Activated CD8-positive, alpha-beta memory T cell treated with anti-CD3 and anti-CD28 coated beads, Interleukin-2, amount 10 ng/mL, durations not matched to agents 7 days and 5 days (primary cell): ENCODE data around the gene IPP. TPM values are rescaled to one million over a fixed set of nuclear protein-coding genes. Genes with fewer than 3 reads are reported as not detected.
A peak's percentile ranks its signal among the peaks of the same experiment; 100 is the strongest.
"Not testable (repeated sequence)": the region's sequence is repeated elsewhere in the genome, so short reads cannot be mapped to it uniquely, and the experiment has no call there.

Experiments
- ATAC-seq: fragments of 150-1000 bp; cut with Tn5 transposase; one replicate; pipeline ENCODE4 v1.10.0; 2021; ENCODE audit warnings: moderate library complexity
- CTCF ChIA-PET: fragments of 350-600 bp; sonication (Branson Sonifier 250); formaldehyde crosslinking; loops from one replicate; lab custom pipeline; 2021; ENCODE audit warnings: antibody characterized with exemption; lab: Charles Lee
- DNase-seq: peaks from one replicate; pipeline ENCODE4 v3.0.0-alpha.2; 2020
- H3K27ac Mint-ChIP-seq: one replicate; pipeline ENCODE4 v1.8.0; 2021; ENCODE audit warnings: mild to moderate bottlenecking, mixed read lengths
- H3K27me3 Mint-ChIP-seq: one replicate; pipeline ENCODE4 v1.8.0; 2021; ENCODE audit warnings: mixed read lengths
- H3K36me3 Mint-ChIP-seq: one replicate; pipeline ENCODE4 v1.8.0; 2021; ENCODE audit warnings: mild to moderate bottlenecking, mixed read lengths
- H3K4me1 Mint-ChIP-seq: one replicate; pipeline ENCODE4 v1.8.0; 2021; ENCODE audit warnings: mixed read lengths
- H3K4me3 Mint-ChIP-seq: one replicate; pipeline ENCODE4 v1.8.0; 2021; ENCODE audit warnings: mild to moderate bottlenecking, moderate library complexity, mixed read lengths
- H3K9me3 Mint-ChIP-seq: one replicate; pipeline ENCODE4 v1.8.0; 2022; ENCODE audit warnings: low read depth, mixed read lengths
- total RNA-seq, 2 experiments: library from RNA; stranded (reverse); gene quantifications; one replicate each; pipeline ENCODE4 v1.2.3, GENCODE V29; 2021

The IPP gene
- total RNA-seq, 2 experiments from 2014 or later: 10.8 to 12.3 TPM

DNA sequence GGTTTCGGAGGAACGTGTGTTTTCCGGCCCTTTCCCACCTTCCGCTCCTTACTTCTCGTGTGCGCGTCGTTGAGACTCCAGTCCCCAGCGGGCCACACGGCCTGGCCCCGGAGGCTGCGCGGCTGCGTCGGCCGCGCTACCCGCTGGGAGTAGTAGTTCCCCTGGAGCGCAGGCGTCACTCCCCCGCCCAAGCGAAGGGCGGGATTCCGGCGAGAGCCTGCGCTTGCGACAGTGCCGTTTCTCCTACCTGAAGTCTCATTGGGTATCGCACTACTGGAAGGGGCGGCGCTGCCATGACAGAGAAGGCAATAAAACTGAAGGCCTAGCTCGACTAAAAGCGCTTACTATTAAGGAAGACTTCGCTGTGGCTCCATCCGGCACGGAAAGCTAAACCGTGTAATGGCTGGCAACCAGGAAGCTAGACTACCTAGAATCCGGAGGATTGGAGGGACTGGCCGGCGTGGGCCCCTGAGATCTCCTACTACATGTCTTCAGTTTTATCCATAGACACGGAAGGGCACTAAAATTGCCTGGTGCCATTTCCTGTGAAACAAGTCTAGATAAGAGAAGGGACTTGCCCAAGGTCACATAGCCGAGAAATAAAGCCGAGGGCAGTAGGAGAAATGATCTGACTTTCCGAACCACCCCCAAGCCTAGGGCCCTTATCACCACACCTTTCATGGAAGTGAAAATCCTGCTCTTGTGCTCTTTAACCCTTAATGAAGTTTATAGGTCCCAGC, 63.3 kb downstream of the IPP start:
- peak; percentile 99 for DNase-seq
- H3K9me3 Mint-ChIP-seq: no peaks in the 10 kb centered on the region
- H3K36me3 Mint-ChIP-seq: peaks cover 18% of the 10 kb centered on the region
- peaks cover 33% of the 10 kb centered on the region for H3K4me1 Mint-ChIP-seq
- H3K27me3 Mint-ChIP-seq: no peaks in the 10 kb centered on the region
- ATAC-seq: peak; percentile 87
- CTCF ChIA-PET: interaction anchor here (1.0 to 1.8 kb wide), 6 partner anchors 7 to 557 kb away, joined by 3 to 5 read pairs (median 3); partner anchors contain the start of gene IPP
- H3K4me3 Mint-ChIP-seq: peak overlapping the region; percentile 91
- peak overlapping the region; percentile 98 for H3K27ac Mint-ChIP-seq

GRCh38 chr1:45686288-45687013, 64.0 kb downstream of the IPP start, which contains the start of gene GPBP1L1:
TSS of gene GPBP1L1 (minus strand) at chr1:45686533. CDS start at chr1:45659087, 27,446 bp downstream.
- peaks cover 36% of the 10 kb centered on the region for H3K4me1 Mint-ChIP-seq
- peaks cover 16% of the 10 kb centered on the region for H3K36me3 Mint-ChIP-seq
- H3K27ac Mint-ChIP-seq: peak within 1 kb of the TSS; percentile 98
- ATAC-seq (peak; percentile 71), DNase-seq (peak; percentile 99)
- no peaks in the 10 kb centered on the region for H3K27me3 Mint-ChIP-seq
- CTCF ChIA-PET: interaction anchor here (0.6 to 1.8 kb wide), 11 partner anchors 8 to 558 kb away, joined by 3 to 5 read pairs (median 3); partner anchors contain the start of gene IPP
- no peaks in the 10 kb centered on the region for H3K9me3 Mint-ChIP-seq
- H3K4me3 Mint-ChIP-seq: peak within 1 kb of the TSS; percentile 91

- Mint-ChIP-seq H3K27me3 (no peaks in the 10 kb centered on the region), H3K27ac (peak overlapping the region; percentile 98), H3K4me3 (peak overlapping the region; percentile 91), H3K9me3 (no peaks in the 10 kb centered on the region), H3K36me3 (peaks cover 15% of the 10 kb centered on the region), H3K4me1 (peaks cover 40% of the 10 kb centered on the region)
- peak; percentile 74 for DNase-seq
- CTCF ChIA-PET: interaction anchor here (0.6 to 1.8 kb wide), 11 partner anchors 8 to 559 kb away, joined by 3 to 5 read pairs (median 3); partner anchors contain the start of gene IPP
- ATAC-seq: peak; percentile 6
These were observed 64.5 kb downstream of the IPP start for GRCh38 chr1:45686015-45686287.

- Mint-ChIP-seq H3K36me3 (peaks cover 13% of the 10 kb centered on the region), H3K27me3 (no peaks in the 10 kb centered on the region), H3K4me3 (peak overlapping the region; percentile 91), H3K4me1 (peaks cover 43% of the 10 kb centered on the region), H3K27ac (peak overlapping the region; percentile 98), H3K9me3 (no peaks in the 10 kb centered on the region)
- DNase-seq: no peak
- CTCF ChIA-PET: interaction anchor here (0.6 to 1.8 kb wide), 8 partner anchors 9 to 559 kb away, joined by 3 to 4 read pairs (median 3); no protein-coding TSS in a partner anchor
- ATAC-seq: no peak
These were observed 65.0 kb downstream of the IPP start for GRCh38 chr1:45685308-45686014.

DNA sequence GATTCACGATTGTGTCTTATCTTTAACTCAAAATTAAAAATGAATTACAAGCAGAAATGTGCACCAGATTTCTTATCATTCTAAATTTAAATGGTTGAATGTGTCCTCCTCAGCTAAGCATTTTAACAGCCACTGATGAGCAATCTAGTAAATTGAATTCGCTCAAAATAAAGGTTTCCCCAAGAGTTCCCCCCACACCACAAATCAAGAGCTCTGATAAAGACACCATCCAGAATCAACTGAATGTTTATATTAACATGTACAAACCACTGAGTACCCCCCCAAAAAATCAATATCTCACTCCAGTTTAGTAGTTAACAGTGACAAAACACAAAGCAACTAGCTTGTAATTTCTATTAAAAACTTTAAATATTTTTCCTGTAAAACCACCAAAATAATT, 66.1 kb downstream of the IPP start:
- H3K4me1 Mint-ChIP-seq: peaks cover 38% of the 10 kb centered on the region
- DNase-seq: no peak
- H3K27me3 Mint-ChIP-seq: no peaks in the 10 kb centered on the region
- CTCF ChIA-PET: no interaction called here
- peak overlapping the region; percentile 63 for H3K4me3 Mint-ChIP-seq
- H3K27ac Mint-ChIP-seq: peak overlapping the region; percentile 61
- peaks cover 13% of the 10 kb centered on the region for H3K36me3 Mint-ChIP-seq
- no peak for ATAC-seq
- no peaks in the 10 kb centered on the region for H3K9me3 Mint-ChIP-seq

- H3K36me3 Mint-ChIP-seq: peaks cover 13% of the 10 kb centered on the region
- peaks cover 38% of the 10 kb centered on the region for H3K4me1 Mint-ChIP-seq
- CTCF ChIA-PET: interaction anchor here (1.0 kb wide), 1 partner anchor 10 kb away, joined by 3 read pairs; no protein-coding TSS in a partner anchor
- no peaks in the 10 kb centered on the region for H3K27me3 Mint-ChIP-seq
- H3K4me3 Mint-ChIP-seq: no peak overlapping the region
- H3K27ac Mint-ChIP-seq: no peak overlapping the region
- no peak for DNase-seq
- no peaks in the 10 kb centered on the region for H3K9me3 Mint-ChIP-seq
- no peak for ATAC-seq
These were observed 67.5 kb downstream of the IPP start for GRCh38 chr1:45682942-45683341.

DNA sequence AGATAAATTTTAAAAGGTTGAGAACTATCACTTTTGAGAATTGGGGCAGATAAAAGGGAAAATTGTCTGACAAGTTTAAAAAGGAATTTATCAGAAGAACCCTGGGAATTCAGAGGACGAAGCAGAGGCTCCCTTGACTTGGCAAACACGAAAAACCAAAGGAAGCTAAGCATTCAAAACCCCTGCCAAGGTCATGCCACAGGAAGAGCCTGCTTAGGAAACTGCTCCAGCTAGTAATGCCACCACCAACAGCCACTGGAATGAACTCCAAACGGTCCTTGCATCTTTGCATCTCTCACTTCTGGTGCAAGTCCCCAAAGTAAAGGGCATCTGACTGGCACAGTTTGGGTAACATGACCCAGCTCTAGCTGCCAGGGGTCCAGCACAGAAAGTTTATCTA, 71.3 kb downstream of the IPP start:
- Mint-ChIP-seq H3K4me3 (no peak overlapping the region), H3K4me1 (peaks cover 33% of the 10 kb centered on the region)
- CTCF ChIA-PET: no interaction called here

DNA sequence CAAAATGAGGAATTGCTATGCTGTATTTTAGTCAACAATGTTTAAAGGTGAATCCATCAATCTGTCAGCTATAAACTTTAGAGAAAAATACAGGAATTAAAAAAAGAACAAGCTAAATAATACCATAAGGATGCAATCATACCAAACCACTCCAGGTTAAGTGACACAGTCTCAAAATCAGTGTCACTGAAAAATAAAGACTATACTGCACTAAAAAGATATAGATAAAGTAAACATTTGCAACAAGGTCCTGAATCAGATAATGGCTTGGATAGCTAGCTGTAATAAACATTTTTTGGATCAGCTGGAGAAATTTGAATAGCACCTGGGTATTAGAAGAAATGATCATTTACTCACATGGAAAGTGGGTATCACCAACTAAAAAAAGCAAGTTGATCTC, 72.0 kb downstream of the IPP start:
- no peak for DNase-seq
- no peaks in the 10 kb centered on the region for H3K9me3 Mint-ChIP-seq
- no peak overlapping the region for H3K4me3 Mint-ChIP-seq
- no peaks in the 10 kb centered on the region for H3K27me3 Mint-ChIP-seq
- peaks cover 33% of the 10 kb centered on the region for H3K4me1 Mint-ChIP-seq
- H3K27ac Mint-ChIP-seq: no peak overlapping the region
- H3K36me3 Mint-ChIP-seq: peaks cover 12% of the 10 kb centered on the region
- CTCF ChIA-PET: no interaction called here
- ATAC-seq: no peak

More for the DNA sequence above, 71.3 kb downstream of the IPP start:
- Mint-ChIP-seq H3K36me3 (peaks cover 10% of the 10 kb centered on the region), H3K9me3 (no peaks in the 10 kb centered on the region), H3K27ac (no peak overlapping the region), H3K27me3 (no peaks in the 10 kb centered on the region)
- DNase-seq: no peak
- ATAC-seq: no peak

DNA sequence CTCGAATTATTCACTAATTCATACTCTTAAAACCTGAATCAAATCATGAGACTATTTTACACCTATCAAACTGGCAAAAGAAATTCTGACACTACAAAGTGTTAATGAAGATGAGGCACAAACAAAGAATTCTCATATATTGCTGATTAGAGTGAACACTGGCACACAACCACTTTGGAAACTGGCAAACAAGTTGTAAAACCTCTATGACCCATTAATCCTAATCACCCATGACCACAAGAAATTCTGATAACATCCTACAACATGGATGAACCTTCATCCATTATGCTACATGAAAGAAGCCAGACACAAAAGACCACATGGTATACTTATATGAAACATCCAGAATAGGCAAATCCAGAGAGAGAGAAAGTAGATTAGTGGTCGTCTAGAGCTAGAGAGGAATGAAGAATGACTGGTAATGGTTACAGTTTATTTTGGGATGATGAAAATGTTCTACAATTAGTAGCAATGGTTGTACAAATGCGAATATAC, 72.7 kb downstream of the IPP start:
- Mint-ChIP-seq H3K4me3 (no peak overlapping the region), H3K27me3 (no peaks in the 10 kb centered on the region), H3K36me3 (peaks cover 15% of the 10 kb centered on the region), H3K9me3 (no peaks in the 10 kb centered on the region), H3K27ac (no peak overlapping the region), H3K4me1 (peaks cover 34% of the 10 kb centered on the region)
- no peak for ATAC-seq
- CTCF ChIA-PET: no interaction called here
- no peak for DNase-seq

GRCh38 chr1:45676553-45676952, 73.9 kb downstream of the IPP start:
- H3K4me3 Mint-ChIP-seq, CTCF ChIA-PET, DNase-seq, ATAC-seq, H3K9me3 Mint-ChIP-seq, H3K27ac Mint-ChIP-seq, H3K27me3 Mint-ChIP-seq: not testable (repeated sequence)
- Mint-ChIP-seq H3K4me1 (peaks cover 27% of the 10 kb centered on the region), H3K36me3 (peaks cover 19% of the 10 kb centered on the region)

- DNase-seq: no peak
- CTCF ChIA-PET: interaction anchor here (1.5 kb wide), 1 partner anchor 12 kb away, joined by 3 read pairs; the partner anchor contains the start of gene GPBP1L1
- no peak for ATAC-seq
- H3K27me3 Mint-ChIP-seq: no peaks in the 10 kb centered on the region
- H3K4me1 Mint-ChIP-seq: peaks cover 19% of the 10 kb centered on the region
- H3K36me3 Mint-ChIP-seq: peaks cover 20% of the 10 kb centered on the region
- no peaks in the 10 kb centered on the region for H3K9me3 Mint-ChIP-seq
- no peak overlapping the region for H3K27ac Mint-ChIP-seq
- H3K4me3 Mint-ChIP-seq: no peak overlapping the region
These were observed 76.0 kb downstream of the IPP start for GRCh38 chr1:45674478-45674877.

GRCh38 chr1:45673956-45674355, 76.5 kb downstream of the IPP start:
- Mint-ChIP-seq H3K4me1 (peaks cover 13% of the 10 kb centered on the region), H3K27me3 (no peaks in the 10 kb centered on the region), H3K4me3 (no peak overlapping the region), H3K36me3 (peaks cover 17% of the 10 kb centered on the region), H3K27ac (no peak overlapping the region), H3K9me3 (no peaks in the 10 kb centered on the region)
- CTCF ChIA-PET: interaction anchor here (1.5 kb wide), 1 partner anchor 12 kb away, joined by 3 read pairs; the partner anchor contains the start of gene GPBP1L1
- ATAC-seq: no peak
- no peak for DNase-seq
